ENCODE measurements around the gene HEPACAM2. TPM values are rescaled to one million over a fixed set of nuclear protein-coding genes. Genes with fewer than 3 reads are reported as not detected.

HEPACAM2 gene
- total RNA-seq, 2 donors from 2014 or later = not detected

DNA sequence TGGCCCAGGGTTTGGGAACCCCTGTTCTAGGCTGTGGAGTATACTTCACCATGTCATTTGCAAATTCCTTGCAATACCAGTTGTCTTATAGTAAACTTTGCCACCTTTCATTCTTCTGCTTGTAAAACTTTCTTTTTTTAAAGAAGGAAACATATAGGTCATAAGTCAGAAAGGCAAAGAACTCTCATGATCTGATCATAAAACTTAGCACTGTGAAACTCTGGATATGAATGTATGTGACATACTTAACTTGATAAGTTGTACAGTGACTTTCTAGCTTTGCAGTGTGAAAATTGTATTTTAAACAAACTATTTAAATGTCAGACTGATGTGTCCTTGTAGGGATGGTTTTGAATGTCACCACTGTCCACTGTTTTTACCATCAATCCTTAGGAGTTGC, 47.1 kb downstream of the HEPACAM2 start:
- Histone ChIP-seq H3K9ac (ENCODE audit: extremely low read depth, low read length, poor library complexity, severe bottlenecking) (no peak overlapping the region), H3K27ac (ENCODE audit: low read depth, low read length) (no peak overlapping the region), H3K4me1 (ENCODE audit: control insufficient read depth, insufficient read depth, low read length) (no peaks in the 10 kb centered on the region), H3K4me3 (ENCODE audit: low read length) (no peak overlapping the region), H3K36me3 (ENCODE audit: control insufficient read depth, insufficient read depth, low read length) (no peaks in the 10 kb centered on the region), H3K9me3 (ENCODE audit: control insufficient read depth, low read length) (no peaks in the 10 kb centered on the region), H3K27me3 (ENCODE audit: control insufficient read depth, insufficient read depth, low read length, poor library complexity, severe bottlenecking) (peaks cover 27% of the 10 kb centered on the region)
- Mint-ChIP-seq H3K27me3 (ENCODE audit: insufficient read depth) (peaks cover 12% of the 10 kb centered on the region), H3K4me3 (no peak overlapping the region), H3K36me3 (ENCODE audit: low read depth) (no peaks in the 10 kb centered on the region), H3K4me1 (no peaks in the 10 kb centered on the region), H3K27ac (no peak overlapping the region), H3K9me3 (no peaks in the 10 kb centered on the region)
- no peak for DNase-seq
- TF ChIP-seq, protein P1, sequence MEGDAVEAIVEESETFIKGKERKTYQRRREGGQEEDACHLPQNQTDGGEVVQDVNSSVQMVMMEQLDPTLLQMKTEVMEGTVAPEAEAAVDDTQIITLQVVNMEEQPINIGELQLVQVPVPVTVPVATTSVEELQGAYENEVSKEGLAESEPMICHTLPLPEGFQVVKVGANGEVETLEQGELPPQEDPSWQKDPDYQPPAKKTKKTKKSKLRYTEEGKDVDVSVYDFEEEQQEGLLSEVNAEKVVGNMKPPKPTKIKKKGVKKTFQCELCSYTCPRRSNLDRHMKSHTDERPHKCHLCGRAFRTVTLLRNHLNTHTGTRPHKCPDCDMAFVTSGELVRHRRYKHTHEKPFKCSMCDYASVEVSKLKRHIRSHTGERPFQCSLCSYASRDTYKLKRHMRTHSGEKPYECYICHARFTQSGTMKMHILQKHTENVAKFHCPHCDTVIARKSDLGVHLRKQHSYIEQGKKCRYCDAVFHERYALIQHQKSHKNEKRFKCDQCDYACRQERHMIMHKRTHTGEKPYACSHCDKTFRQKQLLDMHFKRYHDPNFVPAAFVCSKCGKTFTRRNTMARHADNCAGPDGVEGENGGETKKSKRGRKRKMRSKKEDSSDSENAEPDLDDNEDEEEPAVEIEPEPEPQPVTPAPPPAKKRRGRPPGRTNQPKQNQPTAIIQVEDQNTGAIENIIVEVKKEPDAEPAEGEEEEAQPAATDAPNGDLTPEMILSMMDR (conservative IDR thresholded peaks at IDR 0.05) = no peak

DNA sequence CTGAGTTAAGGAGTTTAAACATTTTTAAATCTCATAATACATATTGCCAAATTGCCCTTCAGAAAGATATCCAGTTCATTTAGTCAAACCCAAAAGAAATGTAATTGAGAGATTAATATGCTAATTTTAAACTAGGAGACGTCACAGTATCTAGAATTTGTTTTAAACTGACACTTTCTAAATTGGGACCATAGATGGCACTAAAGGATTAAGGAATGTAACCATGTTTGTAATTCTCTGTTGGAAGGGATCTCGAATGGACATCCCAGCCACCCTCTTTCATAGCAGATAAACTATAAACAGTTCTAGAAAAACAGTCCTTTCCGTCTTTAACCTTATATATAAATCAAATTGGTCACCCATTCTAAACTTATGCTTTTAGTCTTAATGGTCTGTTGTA, 48.1 kb downstream of the HEPACAM2 start:
- Mint-ChIP-seq H3K4me3 (no peak overlapping the region), H3K36me3 (ENCODE audit: low read depth) (no peaks in the 10 kb centered on the region)

DNA sequence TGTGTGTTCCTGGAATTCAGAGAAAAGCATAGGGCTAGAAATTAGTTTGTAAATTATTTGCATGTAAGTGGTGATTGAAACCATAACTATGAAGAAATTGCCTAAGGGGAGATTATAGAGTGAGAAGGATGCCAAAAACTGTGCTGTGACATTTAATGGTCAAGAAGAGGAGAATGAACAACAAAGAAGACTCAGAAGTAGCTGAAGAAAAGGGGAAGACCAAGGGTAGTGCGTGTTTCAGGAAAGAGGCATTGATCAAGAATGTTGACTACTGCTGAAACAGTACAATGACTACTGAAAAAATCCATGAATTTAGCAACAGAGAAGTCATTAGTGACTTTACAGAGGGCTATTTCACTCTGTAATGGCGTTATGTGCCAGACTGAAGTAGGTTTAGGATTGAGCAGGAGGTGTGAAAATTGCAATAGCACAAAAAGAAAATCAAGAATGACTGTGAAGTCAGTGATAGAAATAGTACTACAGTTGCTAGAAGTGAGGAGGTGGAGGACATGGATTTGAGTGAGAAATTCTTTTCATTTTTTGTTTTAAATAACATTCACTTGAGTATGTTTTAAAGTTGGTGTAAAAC, 49.2 kb downstream of the HEPACAM2 start:
- Histone ChIP-seq H3K4me3 (ENCODE audit: low read length) (no peak overlapping the region), H3K4me1 (ENCODE audit: control insufficient read depth, insufficient read depth, low read length) (no peaks in the 10 kb centered on the region), H3K9me3 (ENCODE audit: control insufficient read depth, low read length) (peaks cover 5% of the 10 kb centered on the region), H3K36me3 (ENCODE audit: control insufficient read depth, insufficient read depth, low read length) (no peaks in the 10 kb centered on the region), H3K27me3 (ENCODE audit: control insufficient read depth, insufficient read depth, low read length, poor library complexity, severe bottlenecking) (peaks cover 8% of the 10 kb centered on the region), H3K27ac (ENCODE audit: low read depth, low read length) (no peak overlapping the region), H3K9ac (ENCODE audit: extremely low read depth, low read length, poor library complexity, severe bottlenecking) (no peak overlapping the region)
- H3K36me3 Mint-ChIP-seq (ENCODE audit: low read depth) = no peaks in the 10 kb centered on the region
- no peak for DNase-seq
- WGBS, 2 experiments (ENCODE audit: insufficient coverage in 1 of 2, insufficient read length in 1 of 2) = 70 to 81% methylated on average over 2 of the region's 2 CpGs
- peaks cover 2% of the 10 kb centered on the region for H3K27me3 Mint-ChIP-seq (ENCODE audit: insufficient read depth)
- H3K4me1 Mint-ChIP-seq = no peaks in the 10 kb centered on the region
- peaks cover 11% of the 10 kb centered on the region for H3K9me3 Mint-ChIP-seq
- no peak overlapping the region for H3K4me3 Mint-ChIP-seq
- no peak overlapping the region for H3K27ac Mint-ChIP-seq
- TF ChIP-seq, protein P1 (conservative IDR thresholded peaks at IDR 0.05) = no peak

More for the DNA sequence above, 48.1 kb downstream of the HEPACAM2 start:
- Histone ChIP-seq H3K9ac (ENCODE audit: extremely low read depth, low read length, poor library complexity, severe bottlenecking) (no peak overlapping the region), H3K9me3 (ENCODE audit: control insufficient read depth, low read length) (no peaks in the 10 kb centered on the region), H3K27ac (ENCODE audit: low read depth, low read length) (no peak overlapping the region), H3K4me3 (ENCODE audit: low read length) (no peak overlapping the region), H3K4me1 (ENCODE audit: control insufficient read depth, insufficient read depth, low read length) (no peaks in the 10 kb centered on the region), H3K36me3 (ENCODE audit: control insufficient read depth, insufficient read depth, low read length) (no peaks in the 10 kb centered on the region), H3K27me3 (ENCODE audit: control insufficient read depth, insufficient read depth, low read length, poor library complexity, severe bottlenecking) (peaks cover 18% of the 10 kb centered on the region)
- no peak for DNase-seq
- no peak overlapping the region for H3K27ac Mint-ChIP-seq
- TF ChIP-seq, protein P1 (conservative IDR thresholded peaks at IDR 0.05) = no peak
- H3K9me3 Mint-ChIP-seq = peaks cover 5% of the 10 kb centered on the region
- WGBS, 2 experiments (ENCODE audit: insufficient coverage in 1 of 2, insufficient read length in 1 of 2) = 38 to 59% methylated on average over 1 to 3 of the region's 3 CpGs
- peaks cover 7% of the 10 kb centered on the region for H3K27me3 Mint-ChIP-seq (ENCODE audit: insufficient read depth)
- no peaks in the 10 kb centered on the region for H3K4me1 Mint-ChIP-seq

All from endodermal cell (in vitro differentiated cells).